Measurements from ENCODE around the gene SCARB2.

DNA sequence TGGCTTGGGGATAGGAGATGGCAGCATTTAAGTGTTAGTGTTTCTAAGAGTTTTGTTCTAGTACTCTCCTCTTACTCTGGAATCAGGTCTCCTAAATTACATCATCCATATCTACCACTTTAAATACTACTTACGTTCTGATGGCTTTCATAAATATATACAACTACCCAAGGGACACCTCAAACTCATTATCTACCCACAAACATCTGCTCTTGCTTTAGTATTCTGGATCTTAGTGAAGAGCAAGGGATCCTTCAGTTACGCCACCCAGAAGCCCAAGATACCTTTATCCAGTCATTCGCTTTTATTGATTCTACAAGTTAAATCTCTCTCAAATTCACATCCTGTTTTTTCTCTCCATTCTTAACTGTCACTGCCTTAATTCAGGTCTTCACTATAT is 72.4 kb downstream of the SCARB2 start:
- TF ChIP-seq CTCF (IDR thresholded peaks at IDR 0.05; ENCODE audit: extremely low read depth in 1 of 2, insufficient read depth in 1 of 2, low read depth in 1 of 2, low read length in 2 of 2) = no peak
- TF ChIP-seq MAX (IDR thresholded peaks at IDR 0.05; ENCODE audit: insufficient read depth, insufficient read length) = no peak
- no peak for TF ChIP-seq POLR2A (IDR thresholded peaks at IDR 0.05; ENCODE audit: low read depth, low read length)
- TF ChIP-seq JUN (IDR thresholded peaks at IDR 0.05; ENCODE audit: borderline replicate concordance, insufficient read depth, insufficient read length, low read depth) = no peak
- TF ChIP-seq MYC (IDR thresholded peaks at IDR 0.05; ENCODE audit: low read depth, low read length) = no peak
- no peak for TF ChIP-seq POLR2AphosphoS5 (IDR thresholded peaks at IDR 0.05; ENCODE audit: insufficient read depth, low read depth, low read length)
